Caco-2 (cell line): Measurements from ENCODE around the gene CREB3L2. TPM values are rescaled to one million over a fixed set of nuclear protein-coding genes. Genes with fewer than 3 reads are reported as not detected.
"Not testable (repeated sequence)": the region's sequence is repeated elsewhere in the genome, so short reads cannot be mapped to it uniquely, and the experiment has no call there.

Source experiments
- BruUV-seq: library from RNA; stranded (reverse); fragments of 400-500 nt; replicated peaks from 2 replicates; lab custom pipeline; 2021; lab: Mats Ljungman, UMichigan
- CTCF ChIA-PET: fragments of 300-600 bp; sonication (Branson Sonifier 250); formaldehyde crosslinking; loops from one replicate; lab custom pipeline; 2022; ENCODE audit warnings: antibody characterized with exemption; lab: Charles Lee
- POLR2A ChIA-PET: fragments of 300-600 bp; sonication (Branson Sonifier 250); formaldehyde crosslinking; loops from one replicate; lab custom pipeline; 2022; ENCODE audit warnings: antibody characterized with exemption; lab: Charles Lee
- DNase-seq, 2 experiments: peaks; one replicate each; pipeline versions ENCODE4 v3.0.0 to v3.0.0-alpha.2; 2020 to 2022
- H3K27me3 ChIP-seq: replicated peaks from 2 replicates; pipeline ENCODE4 v1.6.0; 2011; ENCODE audit warnings: low read length; ENCODE audit not compliant: control insufficient read depth, insufficient read depth
- H3K36me3 ChIP-seq: 2 replicates; pipeline ENCODE4 v1.5.1; 2011; ENCODE audit warnings: low read length; ENCODE audit not compliant: control insufficient read depth, insufficient read depth
- H3K4me1 ChIP-seq: fragments of 250-450 bp; sonication (Bioruptor Pico); 2 replicates; pipeline ENCODE4 v1.5.1; 2020; ENCODE audit warnings: mild to moderate bottlenecking
- H3K4me3 ChIP-seq: 2 replicates; pipeline ENCODE4 v1.5.1; 2011; ENCODE audit warnings: low read depth, mild to moderate bottlenecking, control low read depth, low read length
- H3K9me3 ChIP-seq: fragments of 250-450 bp; sonication (Bioruptor Pico); 2 replicates; pipeline ENCODE4 v1.5.1; 2020; ENCODE audit warnings: mild to moderate bottlenecking, moderate library complexity
- H3K27ac Mint-ChIP-seq: one replicate; pipeline ENCODE4 v1.8.0; 2022; ENCODE audit warnings: mixed read lengths; ENCODE audit not compliant: unreplicated experiment
- H3K27me3 Mint-ChIP-seq: one replicate; pipeline ENCODE4 v1.8.0; 2022; ENCODE audit warnings: mixed read lengths; ENCODE audit not compliant: insufficient read depth, unreplicated experiment
- H3K36me3 Mint-ChIP-seq: one replicate; pipeline ENCODE4 v1.8.0; 2022; ENCODE audit warnings: mild to moderate bottlenecking, mixed read lengths; ENCODE audit not compliant: insufficient read depth, unreplicated experiment
- H3K4me1 Mint-ChIP-seq: one replicate; pipeline ENCODE4 v1.8.0; 2022; ENCODE audit warnings: low read depth, mixed read lengths; ENCODE audit not compliant: unreplicated experiment
- H3K4me3 Mint-ChIP-seq: one replicate; pipeline ENCODE4 v1.8.0; 2022; ENCODE audit warnings: mild to moderate bottlenecking, moderate library complexity, mixed read lengths; ENCODE audit not compliant: unreplicated experiment
- H3K9me3 Mint-ChIP-seq: one replicate; pipeline ENCODE4 v1.8.0; 2022; ENCODE audit warnings: mixed read lengths; ENCODE audit not compliant: unreplicated experiment
- CTCF ChIP-seq, 2 experiments: fragments of 200-600 bp in 1 of 2; IDR thresholded peaks; 1 replicate in 1 of 2; 2 replicates in 1 of 2; pipeline versions ENCODE4 v1.5.1 to v1.8.0; 2011 to 2022; ENCODE audit warnings: antibody characterized with exemption in 1 of 2, control low read depth in 1 of 2, inconsistent platforms in 1 of 2, low read depth in 1 of 2, low read length in 1 of 2, mild to moderate bottlenecking in 1 of 2, moderate library complexity in 1 of 2; ENCODE audit not compliant: insufficient read depth in 1 of 2, severe bottlenecking in 1 of 2, unreplicated experiment in 1 of 2
- intact Hi-C: fragments of 100-400 bp; cut with micrococcal nuclease; formaldehyde crosslinking; loops from one replicate; pipeline ENCODE4 v1.10.0; 2022; ENCODE audit not compliant: unreplicated experiment
- total RNA-seq: library from RNA; stranded (reverse); gene quantifications from 2 replicates; pipeline ENCODE4 v1.2.3, GENCODE V29; 2022

The CREB3L2 gene
- total RNA-seq, 1 experiment from 2014 or later = 123 TPM

GRCh38 chr7:137984181-137985041, 17.5 kb downstream of the CREB3L2 start:
- Histone ChIP-seq H3K4me3 (no peak overlapping the region), H3K27me3 (no peaks in the 10 kb centered on the region), H3K4me1 (peaks cover 83% of the 10 kb centered on the region), H3K9me3 (no peaks in the 10 kb centered on the region), H3K36me3 (peaks cover 4% of the 10 kb centered on the region; the same call in 1 of the 2 replicates)
- peaks cover 46% of the 10 kb centered on the region for H3K36me3 Mint-ChIP-seq
- H3K4me1 Mint-ChIP-seq = peaks cover 62% of the 10 kb centered on the region
- ChIA-PET CTCF (no interaction called here), POLR2A (interaction anchor here (0.6 to 1.6 kb wide), 4 partner anchors 8 to 31 kb away, joined by 3 to 5 read pairs (median 4); no protein-coding TSS in a partner anchor)
- BruUV-seq = no TSS peak
- H3K4me3 Mint-ChIP-seq = no peak overlapping the region
- intact Hi-C loops = no loop called here
- TF ChIP-seq CTCF (IDR thresholded peaks at IDR 0.05; ENCODE audit: insufficient read depth in 1 of 2, low read depth in 1 of 2, low read length in 1 of 2, severe bottlenecking in 1 of 2, unreplicated experiment in 1 of 2) = no peak
- no peak for DNase-seq
- H3K27ac Mint-ChIP-seq = peak overlapping the region; percentile 88
- no peaks in the 10 kb centered on the region for H3K27me3 Mint-ChIP-seq
- no peaks in the 10 kb centered on the region for H3K9me3 Mint-ChIP-seq

GRCh38 chr7:137983323-137984008, 18.4 kb downstream of the CREB3L2 start:
- peaks cover 69% of the 10 kb centered on the region for H3K4me1 Mint-ChIP-seq

GRCh38 chr7:137982394-137982793, 19.5 kb downstream of the CREB3L2 start:
- BruUV-seq, H3K4me3 ChIP-seq, H3K36me3 ChIP-seq, POLR2A ChIA-PET, DNase-seq, H3K4me3 Mint-ChIP-seq, H3K27me3 Mint-ChIP-seq, H3K27me3 ChIP-seq, CTCF ChIA-PET, H3K9me3 Mint-ChIP-seq, H3K9me3 ChIP-seq: not testable (repeated sequence)
- intact Hi-C loops = loop anchor here (2.0 kb wide), 1 partner anchor 16 kb away; no protein-coding TSS in a partner anchor
- Mint-ChIP-seq H3K4me1 (peaks cover 72% of the 10 kb centered on the region), H3K27ac (peak overlapping the region; percentile 88), H3K36me3 (peaks cover 48% of the 10 kb centered on the region)
- peaks cover 84% of the 10 kb centered on the region for H3K4me1 ChIP-seq

More at GRCh38 chr7:137983323-137984008, 18.4 kb downstream of the CREB3L2 start:
- no peak overlapping the region for H3K4me3 ChIP-seq
- no TSS peak for BruUV-seq
- Mint-ChIP-seq H3K4me3 (no peak overlapping the region), H3K9me3 (no peaks in the 10 kb centered on the region), H3K27me3 (no peaks in the 10 kb centered on the region), H3K36me3 (peaks cover 48% of the 10 kb centered on the region), H3K27ac (peak overlapping the region; percentile 88)
- peaks cover 4% of the 10 kb centered on the region; the same call in 1 of the 2 replicates for H3K36me3 ChIP-seq
- H3K27me3 ChIP-seq = no peaks in the 10 kb centered on the region
- DNase-seq = peak; percentile 66 to 70
- H3K4me1 ChIP-seq = peaks cover 87% of the 10 kb centered on the region
- ChIA-PET POLR2A (interaction anchor here (0.5 to 1.6 kb wide), 5 partner anchors 9 to 30 kb away, joined by 3 to 5 read pairs (median 4); partner anchors contain the start of gene CREB3L2), CTCF (no interaction called here)
- H3K9me3 ChIP-seq = no peaks in the 10 kb centered on the region
- no peak for TF ChIP-seq CTCF (IDR thresholded peaks at IDR 0.05; ENCODE audit: insufficient read depth in 1 of 2, low read depth in 1 of 2, low read length in 1 of 2, severe bottlenecking in 1 of 2, unreplicated experiment in 1 of 2)
- intact Hi-C loops = loop anchor here (1.0 to 2.0 kb wide), 5 partner anchors 9 to 29 kb away; partner anchors contain the start of gene CREB3L2
